IPS-15b (cell line): ENCODE measurements around the gene GPATCH2L.

Experiments used
- H3K27me3 ChIP-seq: one replicate; pipeline ENCODE4 v1.6.1; 2013; ENCODE audit warnings: low read length; ENCODE audit not compliant: control insufficient read depth, insufficient read depth
- H3K36me3 ChIP-seq: one replicate; pipeline ENCODE4 v1.6.1; 2013; ENCODE audit warnings: low read length; ENCODE audit not compliant: control insufficient read depth, insufficient read depth
- H3K4me1 ChIP-seq: one replicate; pipeline ENCODE4 v1.6.1; 2013; ENCODE audit warnings: mild to moderate bottlenecking, low read length; ENCODE audit not compliant: control insufficient read depth, insufficient read depth
- H3K4me3 ChIP-seq: one replicate; pipeline ENCODE4 v1.5.1; 2013; ENCODE audit warnings: low read depth, low read length
- H3K9ac ChIP-seq: one replicate; pipeline ENCODE4 v1.6.1; 2013; ENCODE audit warnings: low read depth, mild to moderate bottlenecking, low read length
- H3K9me3 ChIP-seq: one replicate; pipeline ENCODE4 v1.6.1; 2013; ENCODE audit warnings: mild to moderate bottlenecking, low read length; ENCODE audit not compliant: control insufficient read depth, insufficient read depth

Gene GPATCH2L

GRCh38 chr14:76175942-76176341 lies 24.2 kb downstream of the GPATCH2L start:
- no peaks in the 10 kb centered on the region for H3K4me1 ChIP-seq
- peaks cover 31% of the 10 kb centered on the region for H3K36me3 ChIP-seq
- no peak overlapping the region for H3K9ac ChIP-seq
- no peaks in the 10 kb centered on the region for H3K9me3 ChIP-seq
- no peak overlapping the region for H3K4me3 ChIP-seq
- no peaks in the 10 kb centered on the region for H3K27me3 ChIP-seq

GRCh38 chr14:76181546-76181945 lies 29.8 kb downstream of the GPATCH2L start:
- Histone ChIP-seq H3K36me3 (peaks cover 32% of the 10 kb centered on the region), H3K4me1 (no peaks in the 10 kb centered on the region), H3K9ac (no peak overlapping the region), H3K27me3 (no peaks in the 10 kb centered on the region), H3K4me3 (no peak overlapping the region), H3K9me3 (no peaks in the 10 kb centered on the region)

- Histone ChIP-seq H3K9me3 (no peaks in the 10 kb centered on the region), H3K4me3 (no peak overlapping the region), H3K9ac (no peak overlapping the region), H3K27me3 (no peaks in the 10 kb centered on the region), H3K36me3 (peaks cover 4% of the 10 kb centered on the region), H3K4me1 (no peaks in the 10 kb centered on the region)
Measured at GRCh38 chr14:76186308-76187027, 34.7 kb downstream of the GPATCH2L start.

- Histone ChIP-seq H3K4me3 (no peak overlapping the region), H3K9ac (no peak overlapping the region), H3K36me3 (no peaks in the 10 kb centered on the region), H3K27me3 (no peaks in the 10 kb centered on the region), H3K4me1 (no peaks in the 10 kb centered on the region), H3K9me3 (no peaks in the 10 kb centered on the region)
Measured at GRCh38 chr14:76191297-76191696, 39.6 kb downstream of the GPATCH2L start.

- Histone ChIP-seq H3K9me3 (no peaks in the 10 kb centered on the region), H3K4me3 (no peak overlapping the region), H3K9ac (no peak overlapping the region), H3K36me3 (no peaks in the 10 kb centered on the region), H3K4me1 (no peaks in the 10 kb centered on the region), H3K27me3 (no peaks in the 10 kb centered on the region)
Measured at GRCh38 chr14:76193696-76194095, 42.0 kb downstream of the GPATCH2L start.

- Histone ChIP-seq H3K36me3 (no peaks in the 10 kb centered on the region), H3K4me1 (no peaks in the 10 kb centered on the region), H3K4me3 (no peak overlapping the region), H3K27me3 (no peaks in the 10 kb centered on the region), H3K9ac (no peak overlapping the region), H3K9me3 (no peaks in the 10 kb centered on the region)
Measured at GRCh38 chr14:76194327-76194726, 42.6 kb downstream of the GPATCH2L start.

- Histone ChIP-seq H3K27me3 (no peaks in the 10 kb centered on the region), H3K9me3 (no peaks in the 10 kb centered on the region), H3K4me1 (no peaks in the 10 kb centered on the region), H3K36me3 (no peaks in the 10 kb centered on the region), H3K9ac (no peak overlapping the region), H3K4me3 (no peak overlapping the region)
Measured at GRCh38 chr14:76195003-76195402, 43.3 kb downstream of the GPATCH2L start.

GRCh38 chr14:76196980-76197695 lies 45.4 kb downstream of the GPATCH2L start:
- Histone ChIP-seq H3K36me3 (peaks cover 3% of the 10 kb centered on the region), H3K9me3 (no peaks in the 10 kb centered on the region), H3K9ac (no peak overlapping the region), H3K27me3 (no peaks in the 10 kb centered on the region), H3K4me3 (no peak overlapping the region), H3K4me1 (no peaks in the 10 kb centered on the region)

GRCh38 chr14:76201162-76201561 lies 49.4 kb downstream of the GPATCH2L start:
- no peak overlapping the region for H3K4me3 ChIP-seq
- H3K27me3 ChIP-seq: no peaks in the 10 kb centered on the region
- H3K4me1 ChIP-seq: no peaks in the 10 kb centered on the region
- peaks cover 3% of the 10 kb centered on the region for H3K36me3 ChIP-seq
- no peak overlapping the region for H3K9ac ChIP-seq
- H3K9me3 ChIP-seq: no peaks in the 10 kb centered on the region

GRCh38 chr14:76203086-76204001 lies 51.6 kb downstream of the GPATCH2L start:
- H3K9me3 ChIP-seq: no peaks in the 10 kb centered on the region
- no peak overlapping the region for H3K9ac ChIP-seq
- H3K4me1 ChIP-seq: peaks cover 8% of the 10 kb centered on the region
- no peak overlapping the region for H3K4me3 ChIP-seq
- no peaks in the 10 kb centered on the region for H3K27me3 ChIP-seq
- peaks cover 3% of the 10 kb centered on the region for H3K36me3 ChIP-seq

GRCh38 chr14:76204461-76205230 lies 52.9 kb downstream of the GPATCH2L start:
- Histone ChIP-seq H3K4me3 (no peak overlapping the region), H3K9ac (no peak overlapping the region), H3K36me3 (peaks cover 3% of the 10 kb centered on the region), H3K4me1 (peaks cover 12% of the 10 kb centered on the region), H3K27me3 (no peaks in the 10 kb centered on the region), H3K9me3 (no peaks in the 10 kb centered on the region)
